ENCODE data around the gene UBE2G1.

UBE2G1 gene

GRCh38 chr17:4333041-4333440 lies 33.4 kb downstream of the UBE2G1 start:
- no peak for DNase-seq

DNA sequence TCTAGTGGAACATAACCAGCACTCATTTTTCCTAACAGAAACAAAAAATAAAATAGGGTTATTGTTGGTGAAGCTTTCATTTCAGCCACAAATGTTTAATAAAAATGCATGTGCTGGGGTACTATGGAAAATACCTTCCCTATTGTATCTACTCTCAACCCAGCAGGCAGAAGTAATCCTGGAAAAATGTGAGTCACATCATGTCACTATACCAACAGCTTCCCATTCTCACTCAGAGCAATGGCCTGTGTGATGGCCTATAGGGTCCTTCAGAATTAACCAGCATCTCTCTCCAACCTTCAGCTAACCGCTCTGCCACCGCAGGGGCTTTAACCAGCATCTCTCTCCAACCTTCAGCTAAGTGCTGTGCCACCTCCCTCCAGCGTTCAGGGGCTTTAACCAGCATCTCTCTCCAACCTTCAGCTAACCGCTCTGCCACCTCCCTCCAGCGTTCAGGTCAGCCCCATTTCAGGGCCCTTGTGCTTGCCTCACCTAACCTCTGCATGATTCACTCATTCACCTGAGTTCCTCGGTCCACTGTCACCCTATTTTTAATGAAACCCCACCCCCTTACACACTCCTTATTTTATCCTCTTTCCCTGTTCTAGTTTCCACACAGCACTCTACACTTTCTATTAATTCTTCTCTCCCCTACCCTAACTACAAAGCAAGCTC lies 34.0 kb downstream of the UBE2G1 start:
- DNase-seq, result no peak

GRCh38 chr17:4331614-4332013 lies 34.9 kb downstream of the UBE2G1 start:
- no peak for DNase-seq

- peak; percentile 26 for DNase-seq
Measured at GRCh38 chr17:4329838-4330237, 36.6 kb downstream of the UBE2G1 start.

GRCh38 chr17:4327606-4328005 lies 38.9 kb downstream of the UBE2G1 start:
- DNase-seq, result no peak

- no peak for DNase-seq
Measured at GRCh38 chr17:4326608-4327007, 39.9 kb downstream of the UBE2G1 start.

DNA sequence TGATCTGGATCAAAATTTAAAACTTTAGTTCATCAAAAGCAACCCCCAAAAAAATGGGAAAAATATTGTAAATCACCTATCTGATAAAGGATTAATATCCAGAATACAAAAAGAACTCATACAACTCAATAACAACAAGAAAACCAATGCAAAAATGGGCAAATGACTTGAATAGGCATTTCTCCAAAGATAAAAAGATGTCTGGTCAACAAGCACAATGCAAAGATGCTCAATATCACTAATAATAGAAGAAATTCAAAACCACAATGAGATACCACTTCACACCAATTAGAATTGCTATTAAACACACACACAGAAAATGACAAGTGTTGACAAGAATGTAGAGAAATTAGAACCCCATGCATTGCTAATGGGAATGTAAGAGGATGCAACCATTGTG lies 40.4 kb downstream of the UBE2G1 start:
- DNase-seq, result no peak

GRCh38 chr17:4324463-4324862 lies 42.0 kb downstream of the UBE2G1 start:
- no peak for DNase-seq

- DNase-seq, result no peak
Measured at GRCh38 chr17:4319221-4319620, 47.3 kb downstream of the UBE2G1 start.

GRCh38 chr17:4318596-4318995 lies 47.9 kb downstream of the UBE2G1 start:
- no peak for DNase-seq

DNA sequence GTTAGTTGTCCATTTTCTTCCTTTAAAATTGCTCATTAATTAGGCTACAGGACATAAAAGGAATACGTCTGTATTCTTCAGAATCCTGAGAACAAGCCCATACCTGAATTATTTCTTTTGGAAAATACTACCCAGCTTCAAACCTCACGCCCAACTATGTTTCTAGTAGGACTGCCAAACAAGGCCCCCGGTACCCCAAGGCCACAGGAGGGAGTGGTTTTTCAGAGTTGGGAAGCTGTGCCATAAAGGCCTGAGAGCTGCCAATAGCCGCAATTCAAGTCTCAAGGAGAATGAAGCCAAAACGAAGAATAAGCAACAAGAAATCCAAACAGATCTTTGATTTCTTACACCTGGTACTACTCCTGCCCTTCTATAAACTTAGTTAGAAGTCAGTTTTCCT lies 48.3 kb downstream of the UBE2G1 start:
- DNase-seq, result no peak

DNA sequence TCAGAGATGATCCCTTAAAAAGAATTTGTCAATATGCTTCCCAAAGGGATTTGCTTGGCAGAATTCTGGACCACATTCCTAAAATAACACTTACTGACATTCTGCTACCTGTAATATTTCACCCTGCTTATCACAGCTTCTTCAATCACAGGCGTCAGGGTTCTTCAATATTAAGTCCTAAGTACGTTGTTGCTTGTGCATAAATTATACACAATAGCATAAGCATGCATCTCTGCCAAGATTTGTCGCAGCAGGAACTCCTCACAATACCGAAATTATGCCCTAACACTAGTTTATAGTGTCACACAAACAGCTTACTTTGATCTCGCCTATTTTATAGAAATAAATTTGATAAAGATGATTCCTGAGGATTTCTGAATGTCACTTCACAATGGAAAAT lies 48.9 kb downstream of the UBE2G1 start:
- no peak for DNase-seq

- no peak for DNase-seq
Measured at GRCh38 chr17:4316648-4317047, 49.8 kb downstream of the UBE2G1 start.

- DNase-seq, result no peak
Measured at GRCh38 chr17:4314618-4315017, 51.9 kb downstream of the UBE2G1 start.

DNA sequence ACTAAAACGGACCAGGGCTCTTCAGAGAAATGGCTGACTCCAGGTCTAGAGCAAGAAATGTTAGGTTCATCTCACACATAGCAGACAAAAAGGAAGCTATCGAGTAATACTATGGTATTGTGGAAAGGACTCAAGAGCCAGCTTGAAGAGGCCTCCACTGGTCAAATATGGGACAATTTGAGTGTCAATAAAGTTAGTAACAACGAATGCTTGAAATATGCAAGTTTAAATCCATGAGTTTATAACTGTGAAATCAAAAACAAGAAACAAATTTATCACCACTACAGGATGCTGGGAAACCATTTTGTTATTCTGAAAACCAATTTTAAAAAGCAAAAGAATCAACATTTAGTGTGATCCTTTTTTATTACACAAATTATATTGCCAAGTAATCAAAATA lies 52.3 kb downstream of the UBE2G1 start:
- DNase-seq, result no peak

DNA sequence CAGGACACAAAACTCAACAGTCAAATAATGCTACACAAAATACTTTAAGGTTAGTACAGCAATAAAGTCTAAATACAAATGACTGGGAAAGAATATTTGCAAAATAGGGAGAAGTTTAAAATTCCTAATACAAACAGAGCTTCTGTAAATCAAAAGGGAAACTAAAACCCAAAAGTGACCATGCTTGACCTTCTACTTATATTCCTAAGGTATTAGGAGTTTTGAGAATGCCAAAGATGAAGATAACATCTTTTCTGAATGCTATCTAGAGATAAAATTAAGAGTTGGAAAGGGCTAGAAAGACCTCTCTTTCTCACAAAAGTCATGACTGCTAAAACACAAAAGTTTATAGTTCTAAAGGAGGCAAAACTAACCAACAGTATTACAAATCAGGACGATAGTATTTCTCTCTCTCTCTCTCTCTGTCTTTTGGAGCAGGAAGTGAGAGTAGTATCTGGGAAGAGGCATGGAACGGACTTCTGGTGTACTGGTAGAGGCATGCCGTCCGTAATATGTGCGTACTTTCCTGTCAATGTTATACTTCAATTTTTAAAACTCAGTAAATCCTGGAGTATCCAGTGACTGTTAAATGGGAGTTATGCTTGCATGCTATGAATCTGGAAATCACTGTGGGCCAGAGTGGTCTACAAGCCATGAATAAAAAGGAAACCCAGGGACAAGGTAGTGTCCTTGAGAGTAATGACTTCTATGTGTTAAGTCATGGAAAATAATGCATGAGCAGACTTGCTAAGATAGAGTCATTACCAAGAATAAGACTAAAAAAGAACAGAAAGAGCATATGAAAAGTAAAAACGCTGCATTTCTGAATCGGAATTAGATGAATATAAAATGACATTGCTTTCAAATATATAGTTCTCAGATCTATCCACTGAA lies 53.0 kb downstream of the UBE2G1 start:
- peak; percentile 20 for DNase-seq

- DNase-seq, result no peak
Measured at GRCh38 chr17:4310354-4311060, 56.0 kb downstream of the UBE2G1 start.

DNA sequence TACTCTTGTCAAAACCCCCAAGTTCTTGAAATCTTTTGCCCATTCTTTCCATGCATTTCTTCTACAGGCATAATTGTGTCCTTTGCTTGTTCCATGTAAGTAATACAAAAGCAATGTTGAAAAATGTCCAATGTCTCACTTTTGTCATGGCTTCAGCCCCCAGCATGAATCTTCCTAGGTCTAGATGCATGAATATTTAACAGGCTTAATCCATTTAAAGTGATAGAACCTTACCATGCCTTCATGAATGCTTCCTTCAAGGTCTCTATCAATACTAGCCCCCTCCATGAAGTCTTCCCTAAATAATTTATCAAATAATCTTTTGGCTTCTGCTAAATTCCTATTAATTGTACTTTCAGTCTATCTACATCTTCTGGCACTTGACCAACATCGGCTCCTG lies 56.6 kb downstream of the UBE2G1 start:
- DNase-seq, result no peak

- DNase-seq, result no peak
Measured at GRCh38 chr17:4307179-4307930, 59.1 kb downstream of the UBE2G1 start.

GRCh38 chr17:4305224-4305623 lies 61.3 kb downstream of the UBE2G1 start:
- DNase-seq, result no peak

DNA sequence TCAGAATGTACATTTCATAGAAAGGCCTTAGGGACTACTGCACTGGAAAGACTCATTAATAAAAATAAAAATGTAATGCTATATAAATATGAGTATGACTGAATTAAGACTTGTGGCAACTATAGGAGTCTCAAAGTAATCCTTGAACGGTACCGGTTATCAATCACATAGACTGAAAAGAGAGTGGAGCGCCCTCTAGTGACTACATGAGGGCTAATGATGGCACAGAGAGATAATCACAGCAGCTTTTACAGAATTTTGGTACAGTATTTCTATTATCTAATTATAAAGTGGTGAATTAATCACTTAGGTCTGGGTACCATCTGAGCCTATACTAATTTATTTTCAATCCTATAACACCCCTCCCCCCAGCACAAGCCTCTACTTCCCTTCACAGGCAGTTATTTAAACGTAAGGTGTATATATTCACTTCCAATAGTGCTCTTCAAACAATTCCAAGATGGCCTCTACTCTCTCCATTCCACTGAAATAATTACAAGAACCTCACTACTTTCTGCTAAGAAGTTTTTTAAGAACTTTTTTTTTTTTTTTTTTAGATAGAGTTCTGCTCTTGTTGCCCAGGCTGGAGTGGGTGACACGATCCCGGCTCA lies 62.0 kb downstream of the UBE2G1 start:
- DNase-seq, result peak; percentile 36

GRCh38 chr17:4301066-4301465 lies 65.4 kb downstream of the UBE2G1 start:
- no peak for DNase-seq

DNA sequence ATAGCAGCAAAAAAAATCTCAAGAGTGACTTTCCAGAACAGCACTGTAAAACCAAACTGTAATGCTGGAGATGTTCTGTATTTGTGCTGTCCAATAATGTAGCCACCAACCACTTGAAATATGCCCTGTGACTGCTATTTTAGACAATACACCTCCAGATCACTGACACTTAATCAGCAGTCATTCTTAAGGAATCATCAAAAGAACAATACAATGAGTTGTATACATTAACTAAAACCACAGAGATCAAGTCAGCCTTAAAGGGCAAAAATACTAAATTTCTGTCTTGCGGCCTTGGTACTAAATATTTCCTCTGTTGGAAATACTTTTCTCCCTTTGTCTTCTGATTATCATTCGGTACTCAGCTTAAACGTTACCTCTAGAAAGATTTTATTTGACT lies 69.1 kb downstream of the UBE2G1 start:
- no peak for DNase-seq

Data from MV-4-11 (cell line).